B cell (primary cell): ENCODE data around the gene ACOT9.

Source experiments
- EZH2 ChIP-seq: IDR thresholded peaks from 2 replicates; pipeline ENCODE4 v1.6.1; 2012; ENCODE audit warnings: borderline replicate concordance, low read depth, mild to moderate bottlenecking, moderate library complexity, low read length; ENCODE audit not compliant: insufficient read depth, poor library complexity, severe bottlenecking
- TF ChIP-seq, protein P1 (sequence below): fragments of 200-600 bp; IDR thresholded peaks from one replicate; pipeline ENCODE4 v1.8.0; 2022; ENCODE audit warnings: antibody characterized with exemption, mild to moderate bottlenecking

- TF ChIP-seq, protein P1, sequence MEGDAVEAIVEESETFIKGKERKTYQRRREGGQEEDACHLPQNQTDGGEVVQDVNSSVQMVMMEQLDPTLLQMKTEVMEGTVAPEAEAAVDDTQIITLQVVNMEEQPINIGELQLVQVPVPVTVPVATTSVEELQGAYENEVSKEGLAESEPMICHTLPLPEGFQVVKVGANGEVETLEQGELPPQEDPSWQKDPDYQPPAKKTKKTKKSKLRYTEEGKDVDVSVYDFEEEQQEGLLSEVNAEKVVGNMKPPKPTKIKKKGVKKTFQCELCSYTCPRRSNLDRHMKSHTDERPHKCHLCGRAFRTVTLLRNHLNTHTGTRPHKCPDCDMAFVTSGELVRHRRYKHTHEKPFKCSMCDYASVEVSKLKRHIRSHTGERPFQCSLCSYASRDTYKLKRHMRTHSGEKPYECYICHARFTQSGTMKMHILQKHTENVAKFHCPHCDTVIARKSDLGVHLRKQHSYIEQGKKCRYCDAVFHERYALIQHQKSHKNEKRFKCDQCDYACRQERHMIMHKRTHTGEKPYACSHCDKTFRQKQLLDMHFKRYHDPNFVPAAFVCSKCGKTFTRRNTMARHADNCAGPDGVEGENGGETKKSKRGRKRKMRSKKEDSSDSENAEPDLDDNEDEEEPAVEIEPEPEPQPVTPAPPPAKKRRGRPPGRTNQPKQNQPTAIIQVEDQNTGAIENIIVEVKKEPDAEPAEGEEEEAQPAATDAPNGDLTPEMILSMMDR, result no peak
- no peak for TF ChIP-seq EZH2
Observed at GRCh38 chrX:23789386-23790154, 46.5 kb upstream of the ACOT9 start.
